DOHH2 (cell line): ENCODE data around the gene CASP14.
"Not testable (repeated sequence)": the region's sequence is repeated elsewhere in the genome, so short reads cannot be mapped to it uniquely, and the experiment has no call there.

ENCODE experiments used
- H3F3A ChIP-seq: fragments of 200-600 bp; sonication (generic), shearing (Covaris generic); 2 replicates; pipeline ENCODE4 v1.6.0; 2016; ENCODE audit warnings: antibody characterized with exemption, mild to moderate bottlenecking; ENCODE audit not compliant: control insufficient read depth, insufficient read depth
- H3K27ac ChIP-seq: fragments of 200-600 bp; sonication (generic); 2 replicates; pipeline ENCODE4 v1.5.1; 2014; ENCODE audit warnings: low read depth, mild to moderate bottlenecking, low read length, moderate library complexity
- H3K27me3 ChIP-seq: fragments of 200-600 bp; sonication (generic); 2 replicates; pipeline ENCODE4 v1.6.1; 2014; ENCODE audit warnings: mild to moderate bottlenecking, low read length, mixed read lengths; ENCODE audit not compliant: control insufficient read depth
- H3K36me3 ChIP-seq: fragments of 200-600 bp; sonication (generic); 2 replicates; pipeline ENCODE4 v1.6.1; 2014; ENCODE audit warnings: mild to moderate bottlenecking, low read length, moderate library complexity, mixed read lengths; ENCODE audit not compliant: control insufficient read depth
- H3K4me1 ChIP-seq: fragments of 200-600 bp; sonication (generic); 2 replicates; pipeline ENCODE4 v1.6.1; 2014; ENCODE audit warnings: mild to moderate bottlenecking, low read length, mixed read lengths; ENCODE audit not compliant: control insufficient read depth
- H3K4me2 ChIP-seq: fragments of 200-600 bp; sonication (generic); 2 replicates; pipeline ENCODE4 v1.6.0; 2014; ENCODE audit warnings: mild to moderate bottlenecking, low read length, moderate library complexity
- H3K4me3 ChIP-seq: fragments of 200-600 bp; sonication (generic); 2 replicates; pipeline ENCODE4 v1.5.1; 2014; ENCODE audit warnings: mild to moderate bottlenecking, low read length, mixed read lengths
- H3K79me2 ChIP-seq: fragments of 200-600 bp; sonication (generic); 2 replicates; pipeline ENCODE4 v1.6.1; 2014; ENCODE audit warnings: mild to moderate bottlenecking, low read length, mixed read lengths; ENCODE audit not compliant: control insufficient read depth
- H3K9me2 ChIP-seq: fragments of 200-600 bp; sonication (generic); replicated peaks from 2 replicates; pipeline ENCODE4 v1.6.1; 2014; ENCODE audit warnings: mild to moderate bottlenecking, low read length, mixed read lengths; ENCODE audit not compliant: control insufficient read depth
- H3K9me3 ChIP-seq: fragments of 200-600 bp; sonication (generic); 2 replicates; pipeline ENCODE4 v1.6.1; 2014; ENCODE audit warnings: antibody characterized with exemption, low read length, mixed read lengths; ENCODE audit not compliant: control insufficient read depth, insufficient read depth
- H4K20me1 ChIP-seq: fragments of 200-600 bp; sonication (generic); 2 replicates; pipeline ENCODE4 v1.6.0; 2014; ENCODE audit warnings: low read depth, mild to moderate bottlenecking, antibody characterized with exemption, low read length, moderate library complexity; ENCODE audit not compliant: control insufficient read depth, insufficient read depth
- CTCF ChIP-seq: fragments of 200-600 bp; sonication (generic); IDR thresholded peaks from one replicate; pipeline ENCODE4 v1.5.1; 2014; ENCODE audit warnings: antibody characterized with exemption, mild to moderate bottlenecking, low read depth, low read length; ENCODE audit not compliant: poor library complexity, severe bottlenecking
- EZH2phosphoT487 ChIP-seq: fragments of 200-600 bp; sonication (generic); IDR thresholded peaks from 2 replicates; pipeline ENCODE4 v1.6.1; 2017; ENCODE audit warnings: borderline replicate concordance, mild to moderate bottlenecking, antibody characterized with exemption, low read length, moderate library complexity, mixed read lengths

Gene CASP14

GRCh38 chr19:15093001-15093400 is 43.7 kb downstream of the CASP14 start:
- Histone ChIP-seq H3K36me3 (no peaks in the 10 kb centered on the region), H3K27me3 (0 out of 2 replicates have a peak, but pooled peaks cover 3% of the 10 kb centered on the region), H3K27ac (no peak overlapping the region), H4K20me1 (no peaks in the 10 kb centered on the region), H3K4me3 (no peak overlapping the region), H3K9me2 (no peaks in the 10 kb centered on the region), H3K4me2 (no peak overlapping the region), H3K9me3 (no peaks in the 10 kb centered on the region), H3F3A (no peaks in the 10 kb centered on the region), H3K4me1 (peaks cover 3% of the 10 kb centered on the region), H3K79me2 (no peaks in the 10 kb centered on the region)
- TF ChIP-seq CTCF (no peak), EZH2phosphoT487 (no peak)

GRCh38 chr19:15096223-15096622 is 46.9 kb downstream of the CASP14 start:
- H3K27me3 ChIP-seq, result 0 out of 2 replicates have a peak, but pooled peaks cover 3% of the 10 kb centered on the region
- H3F3A ChIP-seq, result no peaks in the 10 kb centered on the region
- no peak overlapping the region for H3K4me2 ChIP-seq
- H3K27ac ChIP-seq, result no peak overlapping the region
- no peaks in the 10 kb centered on the region for H3K36me3 ChIP-seq
- no peak overlapping the region for H3K4me3 ChIP-seq
- no peaks in the 10 kb centered on the region for H4K20me1 ChIP-seq
- H3K9me2 ChIP-seq, result no peaks in the 10 kb centered on the region
- H3K79me2 ChIP-seq, result no peaks in the 10 kb centered on the region
- peaks cover 3% of the 10 kb centered on the region for H3K4me1 ChIP-seq
- H3K9me3 ChIP-seq, result no peaks in the 10 kb centered on the region
- TF ChIP-seq CTCF, result no peak
- no peak for TF ChIP-seq EZH2phosphoT487

GRCh38 chr19:15097980-15098379 is 48.7 kb downstream of the CASP14 start:
- not testable (repeated sequence) for H3K27ac ChIP-seq, H3K27me3 ChIP-seq, H3K79me2 ChIP-seq, H3K4me1 ChIP-seq, H3K36me3 ChIP-seq, H3K9me3 ChIP-seq, H3K4me2 ChIP-seq, H4K20me1 ChIP-seq, H3K9me2 ChIP-seq, H3F3A ChIP-seq, H3K4me3 ChIP-seq

GRCh38 chr19:15098460-15098859 is 49.2 kb downstream of the CASP14 start:
- Histone ChIP-seq H3K4me3 (no peak overlapping the region), H3K36me3 (no peaks in the 10 kb centered on the region), H3F3A (no peaks in the 10 kb centered on the region), H3K4me2 (no peak overlapping the region), H3K9me2 (no peaks in the 10 kb centered on the region), H3K9me3 (no peaks in the 10 kb centered on the region), H3K79me2 (no peaks in the 10 kb centered on the region), H3K4me1 (no peaks in the 10 kb centered on the region), H3K27me3 (0 out of 2 replicates have a peak, but pooled peaks cover 3% of the 10 kb centered on the region), H4K20me1 (no peaks in the 10 kb centered on the region), H3K27ac (no peak overlapping the region)
- TF ChIP-seq CTCF (no peak), EZH2phosphoT487 (no peak)
